B cell (primary cell): ENCODE data around the gene MISP3. TPM values are rescaled to one million over a fixed set of nuclear protein-coding genes. Genes with fewer than 3 reads are reported as not detected.

Experiments
- ATAC-seq: fragments of 200-7000 bp; cut with Tn5 transposase; one replicate; pipeline ENCODE4 v1.10.0; 2021; ENCODE audit warnings: low read depth, mild to moderate bottlenecking, moderate number of reproducible peaks, moderate library complexity
- CTCF ChIA-PET: fragments of 350-600 bp; sonication (Branson Sonifier 250); formaldehyde crosslinking; loops from one replicate; lab custom pipeline; 2021; ENCODE audit warnings: antibody characterized with exemption, inconsistent platforms; lab: Charles Lee
- POLR2A ChIA-PET: fragments of 350-600 bp; sonication (Branson Sonifier 250); formaldehyde crosslinking; loops from one replicate; lab custom pipeline; 2021; ENCODE audit warnings: antibody characterized with exemption; lab: Charles Lee
- DNase-seq: peaks from one replicate; pipeline ENCODE4 v3.0.0; 2013
- H2AFZ ChIP-seq: 2 replicates; pipeline ENCODE4 v1.6.1; 2012; ENCODE audit warnings: mild to moderate bottlenecking, low read depth, low read length; ENCODE audit not compliant: insufficient read depth, poor library complexity, severe bottlenecking
- H3K27ac ChIP-seq, 2 donors: 1 replicate in 1 of 2; 2 replicates in 1 of 2; pipeline ENCODE4 v1.5.1; 2012 to 2013; ENCODE audit warnings: low read length in 2 of 2, mild to moderate bottlenecking in 2 of 2, moderate library complexity in 1 of 2
- H3K27me3 ChIP-seq, 4 experiments: fragments of 200-600 bp in 1 of 4; sonication (generic) in 1 of 4; replicated peaks in 1 of 4; 1 replicate in 2 of 4; 2 replicates in 2 of 4; pipeline versions ENCODE4 v1.6.1 to v1.7.0; 2013 to 2016; ENCODE audit warnings: low read length in 3 of 4, mild to moderate bottlenecking in 2 of 4, mixed read lengths in 1 of 4, moderate library complexity in 1 of 4; ENCODE audit not compliant: insufficient read depth in 4 of 4, control insufficient read depth in 3 of 4; ENCODE audit errors: control extremely low read depth in 1 of 4
- H3K36me3 ChIP-seq, 2 experiments: replicated peaks in 1 of 2; 1 replicate in 1 of 2; 2 replicates in 1 of 2; pipeline versions ENCODE4 v1.6.1 to v1.7.1; 2013; ENCODE audit warnings: low read length in 1 of 2; ENCODE audit not compliant: insufficient read depth in 2 of 2, control insufficient read depth in 1 of 2; ENCODE audit errors: control extremely low read depth in 1 of 2, extremely low read depth in 1 of 2
- H3K4me1 ChIP-seq, 2 donors: fragments of 200-600 bp in 1 of 2; sonication (generic) in 1 of 2; 1 replicate in 1 of 2; 2 replicates in 1 of 2; pipeline versions ENCODE4 v1.5.1 to v1.6.1; 2013 to 2017; ENCODE audit warnings: low read length in 2 of 2; ENCODE audit not compliant: control insufficient read depth in 2 of 2, insufficient read depth in 2 of 2
- H3K4me2 ChIP-seq: replicated peaks from 2 replicates; pipeline ENCODE3; 2012; ENCODE audit warnings: mild to moderate bottlenecking, low read depth, low read length; ENCODE audit not compliant: poor library complexity, severe bottlenecking
- H3K4me3 ChIP-seq, 5 experiments: fragments of 200-600 bp in 1 of 5; sonication (generic) in 1 of 5; 1 replicate in 3 of 5; 2 replicates in 2 of 5; pipeline versions ENCODE4 v1.5.1 to v1.7.0; 2011 to 2016; ENCODE audit warnings: low read length in 4 of 5, mild to moderate bottlenecking in 4 of 5, low read depth in 2 of 5, control low read depth in 1 of 5, moderate library complexity in 1 of 5; ENCODE audit not compliant: insufficient read depth in 1 of 5; ENCODE audit errors: control extremely low read depth in 1 of 5, extremely low read depth in 1 of 5
- H3K79me2 ChIP-seq: fragments of 200-600 bp; sonication (generic); one replicate; pipeline ENCODE4 v1.6.0; 2016; ENCODE audit warnings: low read length; ENCODE audit not compliant: control insufficient read depth, insufficient read depth
- H3K9ac ChIP-seq: fragments of 200-600 bp; sonication (generic); 2 replicates; pipeline ENCODE4 v1.6.1; 2017; ENCODE audit warnings: mild to moderate bottlenecking, low read length, moderate library complexity
- H3K9me3 ChIP-seq, 3 donors: one replicate each; pipeline versions ENCODE4 v1.6.1 to v1.7.1; 2013; ENCODE audit warnings: low read length in 2 of 3; ENCODE audit not compliant: control insufficient read depth in 2 of 3, insufficient read depth in 1 of 3; ENCODE audit errors: control extremely low read depth in 1 of 3
- H4K20me1 ChIP-seq: 2 replicates; pipeline ENCODE4 v1.6.0; 2012; ENCODE audit warnings: mild to moderate bottlenecking, low read length; ENCODE audit not compliant: insufficient read depth, control insufficient read depth, poor library complexity, severe bottlenecking
- H3K27ac Mint-ChIP-seq: one replicate; pipeline ENCODE4 v1.8.0; 2021; ENCODE audit warnings: mixed read lengths
- H3K27me3 Mint-ChIP-seq: one replicate; pipeline ENCODE4 v1.8.0; 2021; ENCODE audit warnings: mixed read lengths
- H3K4me1 Mint-ChIP-seq: one replicate; pipeline ENCODE4 v1.8.0; 2021; ENCODE audit warnings: mixed read lengths
- H3K4me3 Mint-ChIP-seq: one replicate; pipeline ENCODE4 v1.8.0; 2021; ENCODE audit warnings: mixed read lengths
- H3K9me3 Mint-ChIP-seq: one replicate; pipeline ENCODE4 v1.8.0; 2022; ENCODE audit warnings: mixed read lengths; ENCODE audit not compliant: insufficient read depth
- EZH2 ChIP-seq: IDR thresholded peaks from 2 replicates; pipeline ENCODE4 v1.6.1; 2012; ENCODE audit warnings: borderline replicate concordance, low read depth, mild to moderate bottlenecking, moderate library complexity, low read length; ENCODE audit not compliant: insufficient read depth, poor library complexity, severe bottlenecking
- WGBS: methylation state at CpG from one replicate; pipeline ENCODE4 v1.1.5; 2013; ENCODE audit warnings: missing lambda C conversion rate; ENCODE audit not compliant: insufficient coverage; 5-methylcytosine and 5-hydroxymethylcytosine counted together
- intact Hi-C: fragments of 100-400 bp; cut with micrococcal nuclease; formaldehyde crosslinking; loops from one replicate; pipeline ENCODE4 v1.10.0; 2022
- polyA plus RNA-seq: library from polyadenylated mRNA; depleted of rRNA; stranded (reverse); fragments of >200 nt; gene quantifications from 2 replicates; pipeline ENCODE4 v1.2.3, GENCODE V29; 2012
- total RNA-seq, 2 donors: library from RNA; stranded (reverse); fragments of 120-200 nt in 1 of 2; gene quantifications; 1 replicate in 1 of 2; 2 replicates in 1 of 2; pipeline versions ENCODE4 v1.2.3 to v1.2.4, GENCODE V29; 2013 to 2022
- TF ChIP-seq, protein P1 (sequence below): fragments of 200-600 bp; IDR thresholded peaks from one replicate; pipeline ENCODE4 v1.8.0; 2022; ENCODE audit warnings: antibody characterized with exemption, mild to moderate bottlenecking

The MISP3 gene
- total and polyA plus RNA-seq, 2 donors (not counting 1 experiment from before 2014, with no cell fraction given) = 0.34 TPM

- 26% methylated on average over 16 of the region's 16 CpGs for WGBS
- H3K9me3 ChIP-seq = peaks cover 2 to 9% (median 8%) of the 10 kb centered on the region in 3 donors
- H3K4me1 Mint-ChIP-seq = peaks cover 15% of the 10 kb centered on the region
- peaks cover 11% of the 10 kb centered on the region for H4K20me1 ChIP-seq
- H3K27ac ChIP-seq = no peak overlapping the region
- CTCF ChIA-PET = interaction anchor here (1.8 kb wide), 2 partner anchors 15 to 47 kb away, joined by 6 to 7 read pairs; partner anchors contain the start of gene ASF1B
- no peak for TF ChIP-seq EZH2
- TF ChIP-seq, protein P1, sequence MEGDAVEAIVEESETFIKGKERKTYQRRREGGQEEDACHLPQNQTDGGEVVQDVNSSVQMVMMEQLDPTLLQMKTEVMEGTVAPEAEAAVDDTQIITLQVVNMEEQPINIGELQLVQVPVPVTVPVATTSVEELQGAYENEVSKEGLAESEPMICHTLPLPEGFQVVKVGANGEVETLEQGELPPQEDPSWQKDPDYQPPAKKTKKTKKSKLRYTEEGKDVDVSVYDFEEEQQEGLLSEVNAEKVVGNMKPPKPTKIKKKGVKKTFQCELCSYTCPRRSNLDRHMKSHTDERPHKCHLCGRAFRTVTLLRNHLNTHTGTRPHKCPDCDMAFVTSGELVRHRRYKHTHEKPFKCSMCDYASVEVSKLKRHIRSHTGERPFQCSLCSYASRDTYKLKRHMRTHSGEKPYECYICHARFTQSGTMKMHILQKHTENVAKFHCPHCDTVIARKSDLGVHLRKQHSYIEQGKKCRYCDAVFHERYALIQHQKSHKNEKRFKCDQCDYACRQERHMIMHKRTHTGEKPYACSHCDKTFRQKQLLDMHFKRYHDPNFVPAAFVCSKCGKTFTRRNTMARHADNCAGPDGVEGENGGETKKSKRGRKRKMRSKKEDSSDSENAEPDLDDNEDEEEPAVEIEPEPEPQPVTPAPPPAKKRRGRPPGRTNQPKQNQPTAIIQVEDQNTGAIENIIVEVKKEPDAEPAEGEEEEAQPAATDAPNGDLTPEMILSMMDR = peak; percentile 44
- no peaks in the 10 kb centered on the region for H3K79me2 ChIP-seq
- H3K9ac ChIP-seq = no peak overlapping the region
- H3K27me3 ChIP-seq = no peaks in the 10 kb centered on the region
- peak overlapping the region; percentile 92 for H3K27ac Mint-ChIP-seq
- H3K4me1 ChIP-seq = peaks cover 11 to 18% of the 10 kb centered on the region in 2 donors
- no peak for ATAC-seq
- DNase-seq = peak; percentile 67
- H3K4me2 ChIP-seq = peak overlapping the region; percentile 85
- H3K36me3 ChIP-seq = no peaks in the 10 kb centered on the region
- peaks cover 6% of the 10 kb centered on the region for H3K9me3 Mint-ChIP-seq
- POLR2A ChIA-PET = interaction anchor here (0.6 kb wide), 1 partner anchor 268 kb away, joined by 8 read pairs; no protein-coding TSS in a partner anchor
- intact Hi-C loops = no loop called here
- peak overlapping the region in 4 of 5 experiments; percentile 14 to 53 (median 36) for H3K4me3 ChIP-seq
- peak overlapping the region; percentile 62 for H2AFZ ChIP-seq
- H3K4me3 Mint-ChIP-seq = peak overlapping the region; percentile 89
- no peaks in the 10 kb centered on the region for H3K27me3 Mint-ChIP-seq
Observed at GRCh38 chr19:14089412-14089661, 16.8 kb downstream of the MISP3 start.

- peaks cover 2 to 9% (median 8%) of the 10 kb centered on the region in 3 donors for H3K9me3 ChIP-seq
- no peak for TF ChIP-seq EZH2
- TF ChIP-seq, protein P1 = peak; percentile 25
- peak; percentile 75 for DNase-seq
- no peaks in the 10 kb centered on the region for H3K36me3 ChIP-seq
- peak overlapping the region; percentile 56 for H3K9ac ChIP-seq
- intact Hi-C loops = loop anchor here (2.0 to 10.0 kb wide), 2 partner anchors 47 to 815 kb away; partner anchors contain the start of gene ASF1B
- under 1% methylated on average over 134 of the region's 142 CpGs for WGBS
- peak overlapping the region; percentile 66 for H2AFZ ChIP-seq
- H3K27ac ChIP-seq = no peak overlapping the region
- no peaks in the 10 kb centered on the region for H3K27me3 ChIP-seq
- Mint-ChIP-seq H3K4me1 (peaks cover 15% of the 10 kb centered on the region), H3K9me3 (peaks cover 8% of the 10 kb centered on the region), H3K4me3 (peak overlapping the region; percentile 89), H3K27me3 (no peaks in the 10 kb centered on the region), H3K27ac (peak overlapping the region; percentile 92)
- peak overlapping the region; percentile 85 for H3K4me2 ChIP-seq
- H3K79me2 ChIP-seq = no peaks in the 10 kb centered on the region
- peaks cover 11% of the 10 kb centered on the region for H4K20me1 ChIP-seq
- ChIA-PET POLR2A (interaction anchor here (0.5 to 0.6 kb wide), 2 partner anchors 47 to 253 kb away, joined by 7 read pairs; no protein-coding TSS in a partner anchor), CTCF (interaction anchor here (0.7 to 1.8 kb wide), 4 partner anchors 10 to 405 kb away, joined by 3 to 7 read pairs (median 4); partner anchors contain the start of gene ASF1B)
- ATAC-seq = peak; percentile 12
- peaks cover 11 to 18% of the 10 kb centered on the region in 2 donors for H3K4me1 ChIP-seq
- peak overlapping the region; percentile 17 to 82 (median 59) for H3K4me3 ChIP-seq
Observed at GRCh38 chr19:14089662-14090508, 17.3 kb downstream of the MISP3 start.
